Measurements from ENCODE around the gene ZCWPW2. TPM values are rescaled to one million over a fixed set of nuclear protein-coding genes. Genes with fewer than 3 reads are reported as not detected.

The ZCWPW2 gene
- total RNA-seq, 1 donor from 2014 or later: 1.5 TPM

DNA sequence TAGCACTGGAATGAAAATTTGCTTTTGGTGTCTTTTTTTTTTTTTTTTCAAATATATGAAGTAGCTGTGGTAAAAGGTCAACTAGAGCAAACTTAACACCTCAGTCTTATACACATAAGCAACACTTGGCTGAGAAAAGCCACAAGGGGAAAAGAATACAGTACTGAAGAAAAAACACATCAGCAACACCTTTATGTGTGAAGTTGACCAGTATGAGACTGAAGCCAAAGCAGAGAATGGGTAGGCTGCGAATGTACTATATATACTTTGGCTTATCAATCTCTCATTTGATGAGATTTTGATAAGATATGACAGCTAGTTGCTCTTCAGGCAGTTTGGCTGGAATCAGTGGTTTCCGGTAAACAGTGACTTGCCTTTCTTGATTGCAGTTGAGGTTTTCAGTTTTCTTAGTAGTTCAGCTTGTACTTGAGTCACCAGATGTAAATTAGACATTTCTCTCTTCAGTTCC is 22.0 kb upstream of the ZCWPW2 start:
- no peak for DNase-seq (ENCODE audit: low spot score in 2 of 2, unreplicated experiment in 2 of 2)
- no peaks in the 10 kb centered on the region for H3K9me3 Mint-ChIP-seq
- no peak overlapping the region for H3K4me3 Mint-ChIP-seq
- peaks cover 4% of the 10 kb centered on the region for H3K36me3 Mint-ChIP-seq
- no peaks in the 10 kb centered on the region for H3K27me3 Mint-ChIP-seq (ENCODE audit: low read depth)
- no peak overlapping the region for H3K27ac Mint-ChIP-seq
- TF ChIP-seq CTCF (IDR thresholded peaks at IDR 0.05; ENCODE audit: unreplicated experiment): no peak
- no peaks in the 10 kb centered on the region for H3K4me1 Mint-ChIP-seq

DNA sequence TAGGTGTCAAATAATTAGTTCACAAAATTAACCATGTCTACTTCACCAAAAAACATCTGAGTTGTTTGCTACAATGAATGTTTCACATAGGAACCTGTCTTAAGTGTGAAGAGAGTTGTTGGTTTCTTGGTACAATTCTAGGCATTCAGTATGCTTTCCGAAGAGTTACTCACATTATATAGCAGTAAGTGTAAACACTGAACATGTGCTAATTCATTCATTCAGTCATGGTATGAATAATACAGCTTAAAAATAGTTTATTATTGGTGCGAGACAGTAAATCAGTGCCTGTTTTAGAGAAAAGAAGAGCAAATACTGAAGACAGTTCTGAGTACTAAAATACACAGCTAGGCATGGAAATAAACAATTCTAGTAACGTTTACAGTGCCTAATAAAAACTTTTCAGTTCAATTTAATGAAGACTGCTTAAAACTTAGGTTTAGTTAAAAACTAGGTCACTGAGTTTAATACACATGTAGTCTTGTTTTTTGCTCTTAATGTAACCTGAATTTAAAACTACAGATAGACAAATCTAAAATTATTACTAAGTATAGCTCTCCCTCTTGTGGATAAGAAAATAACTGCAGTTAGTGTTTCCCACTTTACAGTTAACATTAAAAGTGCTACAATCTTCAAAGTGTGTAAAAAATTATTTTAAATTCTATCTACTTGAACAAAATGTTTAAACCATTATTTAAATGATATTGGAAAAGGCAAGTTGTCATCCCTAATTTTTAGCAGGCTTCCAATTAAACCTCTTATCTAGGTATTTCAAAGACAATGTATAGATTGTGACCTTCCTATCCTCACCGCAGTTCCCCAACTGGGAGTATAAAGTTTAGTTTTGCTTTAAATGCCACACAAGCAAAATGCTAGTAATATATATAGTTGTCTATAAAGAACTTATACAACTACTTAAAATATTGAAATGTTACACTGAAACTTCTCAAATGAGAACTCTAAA is 20.1 kb upstream of the ZCWPW2 start:
- no peak for DNase-seq (ENCODE audit: low spot score in 2 of 2, unreplicated experiment in 2 of 2)
- Mint-ChIP-seq H3K4me1 (no peaks in the 10 kb centered on the region), H3K36me3 (peaks cover 4% of the 10 kb centered on the region), H3K27me3 (ENCODE audit: low read depth) (no peaks in the 10 kb centered on the region), H3K4me3 (no peak overlapping the region), H3K27ac (no peak overlapping the region), H3K9me3 (no peaks in the 10 kb centered on the region)
- TF ChIP-seq CTCF (IDR thresholded peaks at IDR 0.05; ENCODE audit: unreplicated experiment): peak; percentile 81

GRCh38 chr3:28334552-28334951 is 14.0 kb upstream of the ZCWPW2 start:
- Mint-ChIP-seq H3K4me3 (no peak overlapping the region), H3K27me3 (ENCODE audit: low read depth) (no peaks in the 10 kb centered on the region), H3K36me3 (peaks cover 8% of the 10 kb centered on the region), H3K27ac (no peak overlapping the region), H3K9me3 (no peaks in the 10 kb centered on the region), H3K4me1 (no peaks in the 10 kb centered on the region)
- no peak for TF ChIP-seq CTCF (IDR thresholded peaks at IDR 0.05; ENCODE audit: unreplicated experiment)
- no peak for DNase-seq (ENCODE audit: low spot score in 2 of 2, unreplicated experiment in 2 of 2)

DNA sequence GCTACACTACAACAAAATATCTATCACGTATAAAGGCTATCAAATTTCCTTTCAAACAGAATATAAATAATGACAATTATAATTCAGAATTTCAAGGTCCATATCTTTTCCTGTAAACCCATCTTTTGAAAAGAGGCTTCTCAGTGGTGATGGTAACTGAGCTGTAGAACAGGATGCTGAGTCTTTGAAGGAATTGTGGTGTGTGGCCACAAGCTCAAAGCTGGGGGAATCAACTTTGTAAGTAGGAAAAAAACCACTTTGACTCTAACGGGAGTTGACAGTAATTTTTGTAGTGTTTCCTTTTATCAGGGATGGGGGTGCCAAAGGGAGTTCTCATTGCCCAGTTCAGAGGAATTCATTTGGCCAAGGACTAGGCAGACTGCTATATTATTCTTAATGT is 13.3 kb upstream of the ZCWPW2 start:
- H3K36me3 Mint-ChIP-seq: peaks cover 8% of the 10 kb centered on the region
- H3K27ac Mint-ChIP-seq: no peak overlapping the region
- no peak for DNase-seq (ENCODE audit: low spot score in 2 of 2, unreplicated experiment in 2 of 2)
- no peak overlapping the region for H3K4me3 Mint-ChIP-seq
- no peaks in the 10 kb centered on the region for H3K27me3 Mint-ChIP-seq (ENCODE audit: low read depth)
- TF ChIP-seq CTCF (IDR thresholded peaks at IDR 0.05; ENCODE audit: unreplicated experiment): no peak
- H3K4me1 Mint-ChIP-seq: no peaks in the 10 kb centered on the region
- H3K9me3 Mint-ChIP-seq: no peaks in the 10 kb centered on the region

DNA sequence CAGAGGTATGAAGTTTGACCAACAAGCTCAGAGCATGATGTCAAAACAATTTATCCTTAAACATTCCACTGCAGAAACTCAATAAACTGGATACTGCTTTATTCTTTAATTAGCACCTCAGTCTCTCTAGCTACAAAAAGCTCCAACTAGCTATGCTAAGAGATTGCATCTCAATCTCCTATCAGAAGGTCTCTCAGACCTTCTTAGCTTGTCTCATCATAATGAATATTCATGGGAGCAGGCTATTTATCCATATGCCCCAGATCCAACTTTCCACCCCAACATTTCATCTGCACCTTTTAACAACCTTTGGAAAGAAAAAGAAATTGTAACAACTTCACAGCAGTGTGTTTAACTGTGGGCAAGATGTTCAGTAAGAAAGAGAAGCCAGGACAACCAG is 11.3 kb upstream of the ZCWPW2 start:
- H3K4me1 Mint-ChIP-seq: peaks cover 6% of the 10 kb centered on the region
- H3K36me3 Mint-ChIP-seq: peaks cover 8% of the 10 kb centered on the region
- DNase-seq (ENCODE audit: low spot score in 2 of 2, unreplicated experiment in 2 of 2): no peak
- no peaks in the 10 kb centered on the region for H3K9me3 Mint-ChIP-seq
- no peaks in the 10 kb centered on the region for H3K27me3 Mint-ChIP-seq (ENCODE audit: low read depth)
- no peak overlapping the region for H3K27ac Mint-ChIP-seq
- no peak overlapping the region for H3K4me3 Mint-ChIP-seq
- no peak for TF ChIP-seq CTCF (IDR thresholded peaks at IDR 0.05; ENCODE audit: unreplicated experiment)

All from mesothelial cell of epicardium (in vitro differentiated cells).